Lung (tissue), 12 donors: ENCODE measurements around the gene GABBR2. TPM values are rescaled to one million over a fixed set of nuclear protein-coding genes. Genes with fewer than 3 reads are reported as not detected.

ENCODE experiments used
- ATAC-seq: fragments of 200-7000 bp; cut with Tn5 transposase; one replicate; pipeline ENCODE4 v1.9.1; 2020; ENCODE audit warnings: moderate number of reproducible peaks; ENCODE audit not compliant: insufficient read depth, low FRiP score
- DNase-seq, 3 donors: peaks; one replicate each; pipeline ENCODE4 v3.0.0-alpha.2; 2013 to 2017
- H3K27ac ChIP-seq, 2 donors: one replicate each; pipeline ENCODE4 v1.5.1; 2013; ENCODE audit warnings: mild to moderate bottlenecking in 2 of 2, moderate library complexity in 2 of 2, control low read depth in 1 of 2, inconsistent platforms in 1 of 2, low read depth in 1 of 2, low read length in 1 of 2
- H3K27me3 ChIP-seq, 3 donors: one replicate each; pipeline ENCODE4 v1.5.1; 2013; ENCODE audit warnings: low read length in 2 of 3; ENCODE audit not compliant: control insufficient read depth in 3 of 3, insufficient read depth in 3 of 3
- H3K36me3 ChIP-seq, 4 donors: one replicate each; pipeline ENCODE4 v1.5.1; 2013; ENCODE audit warnings: low read length in 4 of 4, mild to moderate bottlenecking in 1 of 4, moderate library complexity in 1 of 4; ENCODE audit not compliant: control insufficient read depth in 4 of 4, insufficient read depth in 4 of 4
- H3K4me1 ChIP-seq, 5 donors: one replicate each; pipeline ENCODE4 v1.5.1; 2013; ENCODE audit warnings: low read length in 5 of 5, mild to moderate bottlenecking in 2 of 5, moderate library complexity in 1 of 5; ENCODE audit not compliant: control insufficient read depth in 5 of 5, insufficient read depth in 5 of 5
- H3K4me3 ChIP-seq: one replicate; pipeline ENCODE4 v1.5.1; 2013; ENCODE audit warnings: mild to moderate bottlenecking, control low read depth, moderate library complexity
- H3K9ac ChIP-seq, 2 donors: one replicate each; pipeline ENCODE4 v1.5.1; 2013; ENCODE audit warnings: low read length in 2 of 2, control low read depth in 1 of 2; ENCODE audit not compliant: insufficient read depth in 1 of 2
- H3K9me3 ChIP-seq, 4 donors: one replicate each; pipeline ENCODE4 v1.5.1; 2013; ENCODE audit warnings: low read length in 3 of 4, mild to moderate bottlenecking in 1 of 4, moderate library complexity in 1 of 4; ENCODE audit not compliant: control insufficient read depth in 4 of 4, insufficient read depth in 3 of 4
- WGBS, 2 donors: extraction: QIAGEN DNeasy Blood & Tissue Kit; methylation state at CpG; one replicate each; pipeline ENCODE4 v1.1.7; 2013; 5-methylcytosine and 5-hydroxymethylcytosine counted together
- polyA plus RNA-seq, 2 donors: library from polyadenylated mRNA; stranded (reverse); fragments of 200-250 nt; gene quantifications; one replicate each; pipeline ENCODE4 v1.2.1, GENCODE V29; 2013
- total RNA-seq, 2 donors: library from RNA; depleted of rRNA in 1 of 2; stranded (reverse); fragments of >200 nt in 1 of 2; gene quantifications; one replicate each; pipeline ENCODE4 v1.2.1, GENCODE V29; 2014 to 2021
- TF ChIP-seq, protein P1 (sequence below): IDR thresholded peaks from 2 replicates; pipeline ENCODE4 v1.5.1; 2012; ENCODE audit warnings: mild to moderate bottlenecking; ENCODE audit errors: control extremely low read depth, extremely low read depth
- donor health status: control.
- donor health status: control.
- donor health status: Bipolar disorder and iron deficiency.
- donor health status: healthy.
- donor health status: DM: yes; HTN: yes; CAD: no.

Gene GABBR2
- total and polyA plus RNA-seq, 4 donors: 0.40 to 1.8 (median 0.64) TPM

DNA sequence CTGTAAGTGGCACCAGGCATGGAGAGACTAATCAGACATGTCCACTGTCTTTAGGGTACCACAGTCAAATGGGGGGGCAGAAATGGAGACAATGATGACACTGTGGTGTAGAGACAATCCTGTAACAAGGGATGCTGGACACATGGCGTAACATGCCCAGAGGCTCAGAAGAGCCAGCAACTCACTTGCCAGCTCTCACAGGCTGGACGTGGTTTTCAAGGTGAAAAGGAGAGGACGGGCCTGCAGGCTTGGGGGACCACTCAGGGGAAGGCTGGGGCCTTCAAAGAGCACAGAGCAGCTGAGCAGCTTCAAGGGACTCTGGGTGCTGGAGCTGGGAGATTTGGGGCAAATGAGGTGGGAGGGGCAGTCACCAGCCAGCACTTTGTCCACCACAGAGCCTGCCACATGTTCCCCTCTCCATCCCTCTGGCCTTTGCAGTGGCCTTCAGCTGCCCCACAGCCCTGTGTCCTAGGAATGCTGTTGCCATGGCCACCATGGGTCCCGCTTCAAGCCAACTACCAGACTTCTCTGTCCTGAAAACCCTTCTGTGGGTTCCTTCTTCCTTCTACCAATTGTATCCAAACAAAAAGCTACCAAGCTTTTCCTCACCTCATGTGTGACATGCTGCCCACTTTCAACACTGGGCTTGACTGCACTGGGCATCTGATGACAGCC, 140.4 kb downstream of the GABBR2 start:
- Histone ChIP-seq H3K4me3 (no peak overlapping the region), H3K36me3 (no peaks in the 10 kb centered on the region), H3K4me1 (no peaks in the 10 kb centered on the region), H3K9me3 (no peaks in the 10 kb centered on the region), H3K27me3 (no peaks in the 10 kb centered on the region), H3K27ac (no peak overlapping the region), H3K9ac (no peak overlapping the region)
- DNase-seq: no peak
- WGBS, 2 donors: 84 to 92% methylated on average over 4 of the region's 4 CpGs
- no peak for ATAC-seq
- TF ChIP-seq, protein P1, sequence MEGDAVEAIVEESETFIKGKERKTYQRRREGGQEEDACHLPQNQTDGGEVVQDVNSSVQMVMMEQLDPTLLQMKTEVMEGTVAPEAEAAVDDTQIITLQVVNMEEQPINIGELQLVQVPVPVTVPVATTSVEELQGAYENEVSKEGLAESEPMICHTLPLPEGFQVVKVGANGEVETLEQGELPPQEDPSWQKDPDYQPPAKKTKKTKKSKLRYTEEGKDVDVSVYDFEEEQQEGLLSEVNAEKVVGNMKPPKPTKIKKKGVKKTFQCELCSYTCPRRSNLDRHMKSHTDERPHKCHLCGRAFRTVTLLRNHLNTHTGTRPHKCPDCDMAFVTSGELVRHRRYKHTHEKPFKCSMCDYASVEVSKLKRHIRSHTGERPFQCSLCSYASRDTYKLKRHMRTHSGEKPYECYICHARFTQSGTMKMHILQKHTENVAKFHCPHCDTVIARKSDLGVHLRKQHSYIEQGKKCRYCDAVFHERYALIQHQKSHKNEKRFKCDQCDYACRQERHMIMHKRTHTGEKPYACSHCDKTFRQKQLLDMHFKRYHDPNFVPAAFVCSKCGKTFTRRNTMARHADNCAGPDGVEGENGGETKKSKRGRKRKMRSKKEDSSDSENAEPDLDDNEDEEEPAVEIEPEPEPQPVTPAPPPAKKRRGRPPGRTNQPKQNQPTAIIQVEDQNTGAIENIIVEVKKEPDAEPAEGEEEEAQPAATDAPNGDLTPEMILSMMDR: no peak

DNA sequence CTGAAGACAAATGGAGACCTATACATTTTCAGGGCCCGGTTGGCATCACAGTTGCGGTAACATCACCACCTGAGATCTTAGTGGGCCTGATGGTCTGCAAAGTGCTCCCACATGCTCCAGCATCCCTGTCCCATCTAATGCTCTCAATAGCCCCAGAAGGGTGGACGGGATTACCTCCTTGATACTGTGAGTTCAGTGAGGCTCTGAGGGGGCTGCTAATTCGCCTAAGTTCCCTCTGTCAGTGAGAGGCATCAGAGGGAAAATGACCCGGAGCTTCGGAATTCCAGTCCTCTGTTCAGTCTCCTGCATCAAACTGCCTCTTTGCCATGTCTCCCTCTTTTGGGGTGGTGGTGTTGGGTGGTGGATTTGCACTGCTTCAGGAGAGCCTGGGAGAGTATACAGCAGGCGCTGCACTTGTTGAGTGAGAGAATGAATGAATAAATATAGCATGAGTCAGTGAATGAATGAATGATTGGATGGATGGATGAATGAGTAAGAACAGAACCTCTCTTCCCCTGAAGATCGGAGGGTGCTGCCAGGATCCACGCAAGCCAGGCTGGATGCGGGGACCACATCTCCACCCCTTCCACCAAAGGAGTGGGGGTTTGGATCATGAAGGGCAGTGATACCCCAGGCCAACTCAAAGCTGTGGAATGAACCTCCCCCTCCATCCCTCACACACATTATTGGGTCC, 141.0 kb downstream of the GABBR2 start:
- 91 to 97% methylated on average over 10 of the region's 10 CpGs for WGBS, 2 donors

GRCh38 chr9:98565152-98566135, 143.3 kb downstream of the GABBR2 start:
- ATAC-seq (no peak), DNase-seq (no peak)
- Histone ChIP-seq H3K27ac (no peak overlapping the region), H3K27me3 (no peaks in the 10 kb centered on the region), H3K4me3 (no peak overlapping the region), H3K36me3 (no peaks in the 10 kb centered on the region), H3K9ac (no peak overlapping the region), H3K9me3 (no peaks in the 10 kb centered on the region), H3K4me1 (no peaks in the 10 kb centered on the region)
- WGBS, 2 donors: 93 to 98% methylated on average over 15 of the region's 15 CpGs
- TF ChIP-seq, protein P1: no peak

More for the DNA sequence above, 141.0 kb downstream of the GABBR2 start:
- no peak overlapping the region for H3K4me3 ChIP-seq
- H3K27ac ChIP-seq: no peak overlapping the region
- TF ChIP-seq, protein P1: no peak
- H3K9me3 ChIP-seq: no peaks in the 10 kb centered on the region
- H3K27me3 ChIP-seq: no peaks in the 10 kb centered on the region
- H3K36me3 ChIP-seq: no peaks in the 10 kb centered on the region
- ATAC-seq (no peak), DNase-seq (no peak)
- no peaks in the 10 kb centered on the region for H3K4me1 ChIP-seq
- H3K9ac ChIP-seq: no peak overlapping the region
